HS-27A (cell line): ENCODE measurements around the gene XXYLT1.

Experiments
- DNase-seq: peaks from one replicate; pipeline ENCODE4 v3.0.0-alpha.2; 2012; ENCODE audit warnings: low read depth, missing footprints

The XXYLT1 gene

DNA sequence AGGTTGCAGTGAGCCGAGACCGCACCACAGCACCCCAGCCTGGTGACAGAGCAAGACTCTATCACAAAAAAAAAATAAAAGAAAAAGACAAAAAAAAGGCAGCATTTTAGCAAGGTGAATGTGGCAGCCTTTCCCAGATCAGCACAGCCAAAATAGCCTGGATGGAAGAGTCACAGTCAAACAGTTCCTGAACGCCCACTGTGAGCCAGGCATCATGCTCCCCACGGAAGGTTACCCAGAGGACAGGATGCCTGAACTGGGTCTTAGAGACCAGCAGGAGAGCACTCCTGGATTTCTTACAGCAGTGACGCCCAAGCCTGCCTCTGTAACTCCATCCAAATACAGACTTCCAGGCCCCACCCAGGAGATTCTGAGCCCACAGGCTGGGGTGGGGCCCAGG is 4.5 kb downstream of the XXYLT1 start:
- no peak for DNase-seq

GRCh38 chr3:195265363-195265976 is 5.5 kb downstream of the XXYLT1 start:
- DNase-seq: no peak

DNA sequence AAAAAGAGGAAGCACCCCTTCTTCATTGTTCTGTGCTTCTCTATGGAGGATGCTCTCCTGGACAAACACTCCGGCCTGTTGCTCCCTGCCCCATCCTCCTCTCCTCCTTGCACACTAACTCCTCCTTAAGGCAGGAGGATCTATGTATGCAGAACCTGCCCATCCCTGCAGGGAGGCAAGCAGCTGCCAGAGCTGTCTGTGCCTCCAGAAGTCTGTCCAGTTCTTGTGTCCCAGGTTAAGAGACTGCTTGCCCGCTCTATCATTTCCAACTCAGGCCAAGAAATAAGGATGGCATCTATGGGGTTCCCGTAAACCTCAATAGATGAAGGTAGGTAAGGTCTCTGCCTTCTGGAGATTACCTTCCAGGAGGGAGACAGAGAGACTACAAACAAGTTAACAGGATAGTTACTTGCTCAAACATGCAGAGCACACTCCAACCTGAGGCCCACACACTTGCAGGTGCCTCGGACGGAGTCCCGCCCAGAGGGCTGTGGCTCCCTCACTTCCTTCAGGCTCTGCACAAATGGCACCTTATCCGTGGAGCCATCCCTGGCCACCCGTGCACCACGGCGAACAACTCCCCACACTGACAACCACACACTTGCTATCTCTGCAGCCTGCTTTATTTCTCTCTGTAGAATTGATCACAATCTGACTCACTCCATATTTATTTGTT is 6.9 kb downstream of the XXYLT1 start:
- DNase-seq: no peak

DNA sequence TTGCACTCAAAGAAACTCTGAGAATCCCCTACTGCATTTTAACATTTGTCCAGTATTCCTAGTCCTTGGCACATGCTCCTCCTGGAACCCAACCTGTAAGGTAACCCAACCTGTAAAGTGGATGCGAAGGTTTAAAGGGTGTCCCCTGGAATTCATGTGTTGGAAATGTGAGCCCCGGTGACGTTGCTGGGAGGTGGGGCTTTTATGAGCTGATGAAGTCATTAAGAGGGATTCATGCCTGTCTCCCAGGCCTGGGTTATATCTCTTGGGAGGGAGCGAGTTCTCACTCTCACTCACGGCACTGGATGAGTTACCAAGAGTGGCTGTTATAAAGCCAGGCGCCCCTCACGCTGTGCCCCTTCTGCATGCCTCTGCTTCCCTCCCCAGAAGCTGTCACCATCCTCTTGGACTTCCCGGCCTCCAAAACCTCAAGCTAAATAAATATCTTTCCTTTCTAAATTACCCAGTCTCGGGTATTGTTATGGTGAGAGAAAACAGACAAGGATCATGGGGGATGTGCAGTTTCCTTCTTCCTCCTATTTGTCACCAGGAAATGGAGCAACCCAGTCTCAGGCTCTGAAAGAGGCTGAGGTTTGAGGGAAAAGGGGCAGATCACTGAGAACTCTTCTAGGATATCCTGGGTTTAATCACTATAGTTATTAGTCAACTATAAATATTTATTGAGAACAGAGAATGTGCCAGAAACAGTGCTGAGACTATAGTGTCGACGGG is 7.6 kb downstream of the XXYLT1 start:
- no peak for DNase-seq

- DNase-seq: no peak
These were observed 9.0 kb downstream of the XXYLT1 start for GRCh38 chr3:195261925-195262324.

GRCh38 chr3:195260280-195260905 is 10.6 kb downstream of the XXYLT1 start:
- DNase-seq: no peak

- no peak for DNase-seq
These were observed 11.3 kb downstream of the XXYLT1 start for GRCh38 chr3:195259475-195260279.

GRCh38 chr3:195259154-195259474 is 11.8 kb downstream of the XXYLT1 start:
- no peak for DNase-seq

DNA sequence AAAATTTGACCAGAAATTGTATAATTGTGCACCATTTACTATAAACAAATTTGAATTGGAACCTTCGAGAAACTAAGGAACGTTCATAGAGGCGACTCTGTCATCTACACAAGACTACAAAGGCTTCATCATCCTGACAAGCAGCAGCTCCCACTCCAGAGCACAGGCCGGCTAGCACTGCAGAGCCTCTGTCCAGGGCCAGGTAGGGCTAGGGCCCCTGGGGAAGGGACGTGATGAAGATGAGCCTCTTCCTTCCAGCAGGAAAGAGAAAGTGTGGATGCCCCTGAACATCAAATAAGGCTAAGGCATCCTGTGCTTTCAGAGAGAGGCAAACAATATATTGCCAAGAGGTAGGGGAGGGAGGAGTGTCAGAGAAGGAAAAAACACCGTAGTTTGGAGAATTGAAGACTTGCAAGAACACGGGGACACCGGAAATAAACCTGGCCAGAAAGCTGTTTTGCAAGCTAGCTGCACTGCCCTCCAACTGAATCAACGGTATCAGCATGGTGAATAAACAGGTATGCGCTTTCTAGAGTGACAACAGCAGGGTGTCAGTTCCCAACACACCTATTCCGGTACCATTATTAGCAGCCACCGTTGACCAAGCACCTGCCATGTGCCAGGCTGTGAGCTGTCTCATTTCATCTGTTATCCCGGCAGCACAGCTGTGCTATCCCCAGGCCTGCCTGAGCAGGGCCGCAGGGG is 12.4 kb downstream of the XXYLT1 start:
- no peak for DNase-seq

- DNase-seq: no peak
These were observed 13.2 kb downstream of the XXYLT1 start for GRCh38 chr3:195257454-195258448.

- DNase-seq: no peak
These were observed 14.1 kb downstream of the XXYLT1 start for GRCh38 chr3:195256639-195257453.

DNA sequence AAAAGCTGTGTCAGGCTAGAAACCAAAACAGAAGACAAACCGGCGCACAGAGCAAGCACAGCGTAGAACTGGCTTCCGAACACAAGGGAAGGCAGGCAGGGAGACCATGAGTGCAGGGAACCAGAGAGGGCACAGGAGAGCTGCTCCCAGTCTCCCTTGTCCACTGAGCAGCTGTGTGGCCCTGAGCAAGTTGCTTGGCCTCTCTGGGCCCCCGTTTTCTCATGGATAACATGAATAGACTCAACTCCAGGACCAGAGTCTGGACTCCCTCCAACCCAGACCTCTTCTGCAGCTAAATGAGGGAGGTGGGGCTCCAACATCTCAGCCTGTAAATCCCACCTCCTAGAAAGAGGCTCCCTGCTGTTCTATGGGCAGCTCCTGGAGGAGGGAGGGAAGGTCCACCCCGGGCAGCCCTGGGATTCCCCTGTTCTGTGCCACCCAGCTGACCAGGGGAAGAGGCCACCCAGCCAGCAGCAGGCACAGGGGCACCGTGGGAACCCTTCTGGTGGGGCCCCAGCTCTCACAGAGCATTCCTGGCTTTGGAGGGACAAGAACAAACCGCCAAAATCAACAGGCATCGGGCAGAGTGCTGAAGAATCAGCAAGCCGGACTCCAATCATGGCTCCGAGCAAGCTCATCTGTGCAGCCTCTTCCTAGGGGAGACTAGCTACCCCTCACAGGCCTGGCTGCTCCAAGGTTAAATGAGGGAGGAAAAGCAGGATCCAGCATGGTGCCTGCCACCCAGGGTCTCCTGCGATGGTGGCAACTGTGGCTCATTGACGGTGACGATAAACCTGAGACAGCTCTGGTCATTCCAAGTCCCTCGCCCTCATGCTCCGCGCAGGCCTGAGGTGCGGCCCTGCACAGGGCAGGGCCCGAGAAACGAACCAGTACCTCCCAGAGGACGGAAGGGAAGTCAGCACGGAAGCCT is 15.1 kb downstream of the XXYLT1 start:
- no peak for DNase-seq

GRCh38 chr3:195255176-195255500 is 15.8 kb downstream of the XXYLT1 start:
- DNase-seq: no peak

- DNase-seq: no peak
These were observed 16.3 kb downstream of the XXYLT1 start for GRCh38 chr3:195254454-195255175.

DNA sequence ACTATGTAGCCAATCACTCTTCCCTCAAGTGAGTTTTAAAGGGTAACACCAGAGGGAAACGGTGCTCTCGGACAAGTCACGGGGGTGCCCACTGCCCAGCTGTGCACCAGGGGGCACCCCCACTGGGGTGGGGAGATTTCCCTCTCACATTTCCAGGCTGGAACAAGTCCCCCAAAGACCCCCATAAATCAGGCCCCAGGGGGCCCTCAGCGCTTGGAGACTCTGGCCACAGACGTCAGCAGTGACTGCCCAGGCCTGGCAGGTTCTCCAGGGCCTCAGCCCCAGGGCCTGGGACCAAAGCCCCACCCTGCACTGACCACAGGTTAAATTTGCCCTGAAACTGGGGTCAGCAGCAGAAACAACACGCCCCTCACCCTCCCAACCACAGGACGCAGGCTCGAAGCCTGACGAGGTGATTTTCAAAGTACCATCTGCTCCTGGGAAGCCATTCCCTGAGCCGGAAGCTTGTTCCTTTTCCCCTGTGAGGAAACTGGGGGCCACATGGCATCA is 17.0 kb downstream of the XXYLT1 start:
- no peak for DNase-seq

GRCh38 chr3:195251336-195252065 is 19.5 kb downstream of the XXYLT1 start:
- no peak for DNase-seq
